ENCODE measurements around the gene LIN37.

The LIN37 gene

GRCh38 chr19:35784503-35785338 lies 36.3 kb downstream of the LIN37 start:
- FAIRE-seq: no peak

DNA sequence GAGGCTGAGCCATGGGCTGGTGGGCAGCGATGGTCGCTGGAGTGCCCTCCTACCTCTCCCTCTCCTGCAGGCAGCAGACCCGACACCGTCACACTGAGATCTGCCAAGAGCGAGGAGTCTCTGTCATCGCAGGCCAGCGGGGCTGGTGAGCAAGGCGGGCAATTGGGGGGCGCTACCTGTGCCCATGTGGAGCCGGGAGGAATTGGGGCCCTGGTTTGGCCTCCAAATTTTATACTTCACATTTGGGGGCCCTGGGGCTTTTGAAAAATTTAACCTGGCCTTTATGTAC lies 36.9 kb downstream of the LIN37 start:
- no peak for FAIRE-seq
- TF ChIP-seq CTCF (IDR thresholded peaks at IDR 0.05; ENCODE audit: insufficient read depth, missing control alignments): no peak

More at GRCh38 chr19:35784503-35785338, 36.3 kb downstream of the LIN37 start:
- no peak for TF ChIP-seq CTCF (IDR thresholded peaks at IDR 0.05; ENCODE audit: insufficient read depth, missing control alignments)
- no peak for DNase-seq (ENCODE audit: insufficient read length, low spot score)

DNA sequence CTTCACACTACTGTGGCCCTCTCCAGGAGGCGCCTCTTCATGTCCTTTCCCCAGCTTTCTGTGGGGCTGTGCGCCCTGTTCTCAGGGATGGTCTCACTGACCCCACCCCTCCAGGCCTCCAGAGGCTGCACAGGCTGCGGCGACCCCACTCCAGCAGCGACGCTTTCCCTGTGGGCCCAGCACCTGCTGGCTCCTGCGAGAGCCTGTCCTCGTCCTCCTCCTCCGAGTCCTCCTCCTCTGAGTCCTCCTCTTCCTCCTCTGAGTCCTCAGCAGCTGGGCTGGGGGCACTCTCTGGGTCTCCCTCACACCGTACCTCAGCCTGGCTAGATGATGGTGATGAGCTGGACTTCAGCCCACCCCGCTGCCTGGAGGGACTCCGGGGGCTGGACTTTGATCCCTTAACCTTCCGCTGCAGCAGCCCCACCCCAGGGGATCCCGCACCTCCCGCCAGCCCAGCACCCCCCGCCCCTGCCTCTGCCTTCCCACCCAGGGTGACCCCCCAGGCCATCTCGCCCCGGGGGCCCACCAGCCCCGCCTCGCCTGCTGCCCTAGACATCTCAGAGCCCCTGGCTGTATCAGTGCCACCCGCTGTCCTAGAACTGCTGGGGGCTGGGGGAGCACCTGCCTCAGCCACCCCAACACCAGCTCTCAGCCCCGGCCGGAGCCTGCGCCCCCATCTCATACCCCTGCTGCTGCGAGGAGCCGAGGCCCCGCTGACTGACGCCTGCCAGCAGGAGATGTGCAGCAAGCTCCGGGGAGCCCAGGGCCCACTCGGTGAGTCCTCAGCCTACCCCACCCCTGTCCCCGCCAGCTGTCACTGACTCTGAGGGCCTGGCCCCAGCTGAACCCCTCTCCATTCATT lies 38.2 kb downstream of the LIN37 start:
- DNase-seq (ENCODE audit: insufficient read length, low spot score) (no peak), FAIRE-seq (no peak)
- no peak for TF ChIP-seq CTCF (IDR thresholded peaks at IDR 0.05; ENCODE audit: insufficient read depth, missing control alignments)

More for the DNA sequence above, 36.9 kb downstream of the LIN37 start:
- DNase-seq (ENCODE audit: insufficient read length, low spot score): no peak

DNA sequence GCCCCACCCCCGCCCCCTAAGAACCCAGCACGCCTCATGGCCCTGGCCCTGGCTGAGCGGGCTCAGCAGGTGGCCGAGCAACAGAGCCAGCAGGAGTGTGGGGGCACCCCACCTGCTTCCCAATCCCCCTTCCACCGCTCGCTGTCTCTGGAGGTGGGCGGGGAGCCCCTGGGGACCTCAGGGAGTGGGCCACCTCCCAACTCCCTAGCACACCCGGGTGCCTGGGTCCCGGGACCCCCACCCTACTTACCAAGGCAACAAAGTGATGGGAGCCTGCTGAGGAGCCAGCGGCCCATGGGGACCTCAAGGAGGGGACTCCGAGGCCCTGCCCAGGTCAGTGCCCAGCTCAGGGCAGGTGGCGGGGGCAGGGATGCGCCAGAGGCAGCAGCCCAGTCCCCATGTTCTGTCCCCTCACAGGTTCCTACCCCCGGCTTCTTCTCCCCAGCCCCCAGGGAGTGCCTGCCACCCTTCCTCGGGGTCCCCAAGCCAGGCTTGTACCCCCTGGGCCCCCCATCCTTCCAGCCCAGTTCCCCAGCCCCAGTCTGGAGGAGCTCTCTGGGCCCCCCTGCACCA lies 38.9 kb downstream of the LIN37 start:
- TF ChIP-seq CTCF (IDR thresholded peaks at IDR 0.05; ENCODE audit: insufficient read depth, missing control alignments): no peak
- DNase-seq (ENCODE audit: insufficient read length, low spot score) (no peak), FAIRE-seq (no peak)

- TF ChIP-seq CTCF (IDR thresholded peaks at IDR 0.05; ENCODE audit: insufficient read depth, missing control alignments): no peak
- FAIRE-seq (no peak), DNase-seq (ENCODE audit: insufficient read length, low spot score) (no peak)
Observed at GRCh38 chr19:35788205-35788960, 40.0 kb downstream of the LIN37 start.

GRCh38 chr19:35789195-35789977 lies 41.0 kb downstream of the LIN37 start:
- no peak for TF ChIP-seq CTCF (IDR thresholded peaks at IDR 0.05; ENCODE audit: insufficient read depth, missing control alignments)
- FAIRE-seq (no peak), DNase-seq (ENCODE audit: insufficient read length, low spot score) (no peak)

All from D721Med (cell line).